Central memory CD8-positive, alpha-beta T cell (primary cell): ENCODE results near the gene WIPF1.
A peak's percentile ranks its signal among the peaks of the same experiment; 100 is the strongest.

Experiments
- ATAC-seq: fragments of 150-1000 bp; cut with Tn5 transposase; replicated peaks from 2 replicates; pipeline ENCODE4 v1.10.0; 2022; ENCODE audit warnings: mild to moderate bottlenecking, moderate FRiP score, moderate number of reproducible peaks; ENCODE audit not compliant: poor library complexity, severe bottlenecking; ENCODE audit errors: extremely low read depth
- DNase-seq, 2 donors: peaks; one replicate each; pipeline ENCODE4 v3.0.0; 2021; ENCODE audit warnings: low spot score in 2 of 2
- H3K27ac Mint-ChIP-seq: one replicate; pipeline ENCODE4 v1.8.0; 2022; ENCODE audit warnings: low read depth, mild to moderate bottlenecking, moderate library complexity, mixed read lengths
- H3K27me3 Mint-ChIP-seq: one replicate; pipeline ENCODE4 v1.8.0; 2022; ENCODE audit warnings: mixed read lengths
- H3K36me3 Mint-ChIP-seq: one replicate; pipeline ENCODE4 v1.8.0; 2022; ENCODE audit warnings: mild to moderate bottlenecking, moderate library complexity, mixed read lengths; ENCODE audit not compliant: insufficient read depth
- H3K4me1 Mint-ChIP-seq: one replicate; pipeline ENCODE4 v1.8.0; 2022; ENCODE audit warnings: mixed read lengths
- H3K4me3 Mint-ChIP-seq: one replicate; pipeline ENCODE4 v1.8.0; 2022; ENCODE audit warnings: mild to moderate bottlenecking, moderate library complexity, mixed read lengths
- H3K9me3 Mint-ChIP-seq: one replicate; pipeline ENCODE4 v1.8.0; 2022; ENCODE audit warnings: mixed read lengths

The WIPF1 gene

DNA sequence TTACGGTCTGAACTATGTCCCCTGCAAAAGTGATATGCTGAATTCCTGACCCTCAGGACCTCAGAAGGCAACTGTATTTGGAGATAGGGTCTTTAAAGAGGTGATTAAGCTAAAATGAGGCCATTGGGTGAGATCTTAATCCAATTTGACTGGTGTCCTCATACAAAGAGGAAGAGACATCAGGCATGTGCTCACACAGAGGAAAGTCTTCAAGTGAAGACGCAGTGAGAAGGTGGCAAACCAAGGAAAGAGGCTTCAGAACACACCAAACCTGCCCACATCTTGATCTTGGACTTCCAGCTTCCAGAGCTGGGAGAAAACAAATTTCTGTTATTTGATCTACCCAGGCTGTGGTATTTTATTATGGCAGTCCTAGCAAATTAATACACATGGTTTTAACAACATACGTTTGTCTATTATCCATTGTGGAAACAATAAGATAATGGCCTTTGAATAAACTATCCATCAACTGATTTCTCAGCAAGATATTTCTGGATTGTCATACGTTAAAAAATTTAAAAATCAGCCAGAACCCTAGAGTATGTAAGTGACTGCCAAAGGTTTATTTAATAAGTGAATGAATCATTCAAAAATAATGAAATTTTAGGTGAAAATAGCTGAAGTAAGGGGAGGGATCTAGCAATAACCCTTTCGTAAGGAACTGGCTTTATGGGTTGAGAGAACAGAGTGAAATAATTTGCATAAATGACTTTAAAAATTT, 6.5 kb downstream of the WIPF1 start:
- ATAC-seq (no peak), DNase-seq (no peak)
- Mint-ChIP-seq H3K9me3 (no peaks in the 10 kb centered on the region), H3K4me3 (peak overlapping the region; percentile 78), H3K27ac (peak overlapping the region; percentile 94), H3K27me3 (no peaks in the 10 kb centered on the region), H3K4me1 (peaks cover 78% of the 10 kb centered on the region), H3K36me3 (peaks cover 56% of the 10 kb centered on the region)

GRCh38 chr2:174590346-174590745, 7.3 kb downstream of the WIPF1 start:
- Mint-ChIP-seq H3K27ac (peak overlapping the region; percentile 94), H3K4me3 (peak overlapping the region; percentile 78), H3K4me1 (peaks cover 81% of the 10 kb centered on the region), H3K36me3 (peaks cover 55% of the 10 kb centered on the region), H3K27me3 (no peaks in the 10 kb centered on the region), H3K9me3 (no peaks in the 10 kb centered on the region)
- no peak for ATAC-seq
- no peak for DNase-seq

GRCh38 chr2:174589334-174589733, 8.3 kb downstream of the WIPF1 start:
- Mint-ChIP-seq H3K9me3 (no peaks in the 10 kb centered on the region), H3K4me1 (peaks cover 89% of the 10 kb centered on the region), H3K4me3 (peak overlapping the region; percentile 78), H3K27me3 (no peaks in the 10 kb centered on the region), H3K27ac (peak overlapping the region; percentile 94), H3K36me3 (peaks cover 57% of the 10 kb centered on the region)
- no peak for ATAC-seq
- no peak for DNase-seq

DNA sequence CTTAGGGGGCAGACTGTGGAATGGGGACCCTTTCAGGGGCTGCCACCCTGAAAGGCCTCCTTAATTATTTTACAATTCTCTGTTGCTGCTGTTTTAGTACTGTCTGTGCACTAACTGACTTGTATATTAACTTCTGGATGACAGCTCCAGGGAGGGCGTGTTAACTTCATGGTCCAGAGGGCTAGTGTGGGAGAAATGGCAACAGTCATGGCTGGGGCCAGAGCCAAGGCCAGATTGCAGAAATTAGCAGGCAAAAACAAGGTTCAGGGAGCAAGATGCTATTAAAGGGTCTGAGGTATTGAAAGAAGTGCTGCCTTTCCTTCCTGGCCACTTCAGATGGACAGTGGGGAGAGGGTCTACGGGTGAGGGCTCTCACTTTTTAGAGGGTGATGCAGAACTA, 9.1 kb downstream of the WIPF1 start:
- ATAC-seq (no peak), DNase-seq (no peak)
- Mint-ChIP-seq H3K9me3 (no peaks in the 10 kb centered on the region), H3K27ac (peak overlapping the region; percentile 94), H3K36me3 (peaks cover 58% of the 10 kb centered on the region), H3K4me1 (peaks cover 84% of the 10 kb centered on the region), H3K27me3 (no peaks in the 10 kb centered on the region), H3K4me3 (peak overlapping the region; percentile 78)

- Mint-ChIP-seq H3K4me3 (peak overlapping the region; percentile 78), H3K27ac (peak overlapping the region; percentile 94), H3K4me1 (peaks cover 89% of the 10 kb centered on the region), H3K36me3 (peaks cover 61% of the 10 kb centered on the region), H3K9me3 (no peaks in the 10 kb centered on the region), H3K27me3 (no peaks in the 10 kb centered on the region)
- ATAC-seq = no peak
- DNase-seq = no peak
Observed at GRCh38 chr2:174587579-174587978, 10.0 kb downstream of the WIPF1 start.

GRCh38 chr2:174586418-174587295, 10.9 kb downstream of the WIPF1 start:
- H3K27ac Mint-ChIP-seq = peak overlapping the region; percentile 94
- peaks cover 64% of the 10 kb centered on the region for H3K36me3 Mint-ChIP-seq
- H3K27me3 Mint-ChIP-seq = no peaks in the 10 kb centered on the region
- DNase-seq (no peak), ATAC-seq (no peak)
- no peaks in the 10 kb centered on the region for H3K9me3 Mint-ChIP-seq
- peak overlapping the region; percentile 78 for H3K4me3 Mint-ChIP-seq
- H3K4me1 Mint-ChIP-seq = peaks cover 93% of the 10 kb centered on the region

- Mint-ChIP-seq H3K4me3 (peak overlapping the region; percentile 78), H3K4me1 (peaks cover 93% of the 10 kb centered on the region), H3K9me3 (no peaks in the 10 kb centered on the region), H3K27ac (peak overlapping the region; percentile 94), H3K36me3 (peaks cover 65% of the 10 kb centered on the region), H3K27me3 (no peaks in the 10 kb centered on the region)
- DNase-seq (no peak), ATAC-seq (no peak)
Observed at GRCh38 chr2:174585657-174586252, 11.8 kb downstream of the WIPF1 start.

DNA sequence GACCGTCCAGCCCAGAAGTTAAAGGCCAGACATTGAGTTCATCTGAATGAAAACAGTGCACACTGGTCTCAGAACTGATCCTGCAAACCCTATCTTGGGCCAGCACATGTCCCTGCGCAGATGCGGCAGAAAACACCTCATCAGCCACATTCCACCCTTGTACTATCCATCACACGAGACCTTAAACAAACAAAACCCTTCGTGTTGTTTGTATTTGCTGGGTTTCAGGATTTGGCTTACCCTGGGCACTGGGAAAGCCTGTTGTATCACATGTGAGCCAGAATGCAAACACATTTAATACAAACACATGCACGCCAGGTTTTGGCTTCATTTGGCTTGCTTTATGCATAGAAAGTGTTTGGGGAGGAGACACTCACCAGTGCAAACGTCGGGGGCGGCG, 12.5 kb downstream of the WIPF1 start:
- Mint-ChIP-seq H3K36me3 (peaks cover 68% of the 10 kb centered on the region), H3K27me3 (no peaks in the 10 kb centered on the region), H3K4me3 (peak overlapping the region; percentile 78), H3K9me3 (no peaks in the 10 kb centered on the region), H3K4me1 (peaks cover 93% of the 10 kb centered on the region), H3K27ac (peak overlapping the region; percentile 74)
- DNase-seq (no peak), ATAC-seq (no peak)

DNA sequence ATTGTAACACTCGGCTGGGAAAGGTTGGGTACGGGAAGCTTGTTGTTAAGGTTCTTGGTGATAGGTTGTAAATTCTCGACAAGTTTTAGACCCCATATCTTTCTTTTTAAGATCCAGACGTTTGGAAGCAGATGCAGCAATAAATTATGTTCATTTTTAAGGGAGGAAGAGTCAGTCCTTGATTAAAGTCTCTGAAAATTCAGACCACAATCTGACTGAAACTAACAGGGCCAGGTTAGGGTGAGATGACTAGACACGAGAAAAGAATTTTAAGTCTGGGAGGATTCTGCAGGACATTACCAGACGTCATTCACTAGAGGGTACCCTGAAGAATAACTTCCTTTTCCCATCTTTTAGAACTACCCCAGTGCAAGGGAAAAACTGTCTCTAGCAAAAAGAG, 16.1 kb downstream of the WIPF1 start:
- no peaks in the 10 kb centered on the region for H3K27me3 Mint-ChIP-seq
- H3K27ac Mint-ChIP-seq = peak overlapping the region; percentile 93
- peak overlapping the region; percentile 54 for H3K4me3 Mint-ChIP-seq
- no peak for DNase-seq
- no peak for ATAC-seq
- peaks cover 64% of the 10 kb centered on the region for H3K4me1 Mint-ChIP-seq
- no peaks in the 10 kb centered on the region for H3K9me3 Mint-ChIP-seq
- peaks cover 83% of the 10 kb centered on the region for H3K36me3 Mint-ChIP-seq

- H3K27ac Mint-ChIP-seq = peak overlapping the region; percentile 93
- DNase-seq (no peak), ATAC-seq (no peak)
- peaks cover 59% of the 10 kb centered on the region for H3K4me1 Mint-ChIP-seq
- H3K36me3 Mint-ChIP-seq = peaks cover 87% of the 10 kb centered on the region
- no peaks in the 10 kb centered on the region for H3K9me3 Mint-ChIP-seq
- peak overlapping the region; percentile 54 for H3K4me3 Mint-ChIP-seq
- no peaks in the 10 kb centered on the region for H3K27me3 Mint-ChIP-seq
Observed at GRCh38 chr2:174580951-174581350, 16.7 kb downstream of the WIPF1 start.

- peak overlapping the region; percentile 83 for H3K27ac Mint-ChIP-seq
- H3K4me1 Mint-ChIP-seq = peaks cover 58% of the 10 kb centered on the region
Observed at GRCh38 chr2:174577967-174578589, 19.5 kb downstream of the WIPF1 start.

GRCh38 chr2:174575124-174575776, 22.4 kb downstream of the WIPF1 start:
- DNase-seq (no peak), ATAC-seq (no peak)
- peaks cover 91% of the 10 kb centered on the region for H3K36me3 Mint-ChIP-seq
- H3K27ac Mint-ChIP-seq = no peak overlapping the region
- no peaks in the 10 kb centered on the region for H3K9me3 Mint-ChIP-seq
- no peaks in the 10 kb centered on the region for H3K27me3 Mint-ChIP-seq
- no peak overlapping the region for H3K4me3 Mint-ChIP-seq
- peaks cover 52% of the 10 kb centered on the region for H3K4me1 Mint-ChIP-seq

More at GRCh38 chr2:174577967-174578589, 19.5 kb downstream of the WIPF1 start:
- DNase-seq (peak in 1 of 2 donors; percentile 63), ATAC-seq (no peak)
- Mint-ChIP-seq H3K27me3 (no peaks in the 10 kb centered on the region), H3K36me3 (peaks cover 87% of the 10 kb centered on the region), H3K9me3 (no peaks in the 10 kb centered on the region), H3K4me3 (no peak overlapping the region)
